ENCODE data around the gene ALDH3A1.

DNA sequence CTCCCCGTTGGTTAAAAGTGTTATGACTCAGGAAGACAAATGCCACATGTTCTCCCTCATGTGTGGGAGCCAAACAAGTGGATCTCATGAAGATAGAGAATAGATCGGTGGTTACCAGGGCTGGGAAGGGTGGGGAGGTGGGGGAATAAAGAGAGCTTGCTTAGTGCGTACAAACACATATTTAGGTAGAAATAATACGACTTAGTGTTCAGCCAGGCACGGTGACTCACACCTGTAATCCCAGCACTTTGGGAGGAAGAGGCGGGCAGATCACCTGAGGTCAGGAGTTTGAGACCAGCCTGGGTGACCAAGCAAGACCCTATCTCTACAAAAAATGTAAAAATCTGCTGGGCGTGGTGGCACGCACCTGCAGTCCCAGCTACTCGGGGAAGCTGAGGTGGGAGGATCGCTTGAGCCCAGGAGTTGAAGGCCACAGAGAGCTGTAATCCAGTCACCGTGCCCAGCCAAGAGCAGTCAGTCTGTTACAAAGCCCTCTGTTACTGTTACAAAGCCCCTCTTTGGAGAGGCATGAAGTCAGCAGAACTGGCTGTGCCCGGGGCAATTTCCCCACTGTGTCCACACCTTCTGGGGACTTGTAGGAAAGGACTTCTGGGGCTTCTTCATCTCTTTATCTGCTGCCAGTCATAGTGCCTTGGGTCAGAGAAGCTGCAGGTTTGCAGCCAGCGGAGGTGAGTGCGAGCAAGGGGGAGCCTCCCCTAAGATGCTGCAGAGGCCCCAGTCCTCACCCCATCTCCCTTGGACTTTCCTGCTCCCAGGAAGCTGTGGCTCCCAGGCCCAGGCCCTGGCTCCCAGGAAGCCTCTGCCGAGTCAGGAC lies 4.3 kb upstream of the ALDH3A1 start:
- TF ChIP-seq CTCF (conservative IDR thresholded peaks at IDR 0.05; ENCODE audit: low read depth, low read length) (no peak), EZH2phosphoT487 (IDR thresholded peaks at IDR 0.05; ENCODE audit: borderline replicate concordance, low read length) (no peak), EZH2 (IDR thresholded peaks at IDR 0.05; ENCODE audit: low read length, unreplicated experiment) (no peak)
